ENCODE results near the gene TCERG1L. TPM values are rescaled to one million over a fixed set of nuclear protein-coding genes. Genes with fewer than 3 reads are reported as not detected.

Gene TCERG1L
- total and polyA plus RNA-seq, 8 donors, result 0.18 TPM; not detected in 7

DNA sequence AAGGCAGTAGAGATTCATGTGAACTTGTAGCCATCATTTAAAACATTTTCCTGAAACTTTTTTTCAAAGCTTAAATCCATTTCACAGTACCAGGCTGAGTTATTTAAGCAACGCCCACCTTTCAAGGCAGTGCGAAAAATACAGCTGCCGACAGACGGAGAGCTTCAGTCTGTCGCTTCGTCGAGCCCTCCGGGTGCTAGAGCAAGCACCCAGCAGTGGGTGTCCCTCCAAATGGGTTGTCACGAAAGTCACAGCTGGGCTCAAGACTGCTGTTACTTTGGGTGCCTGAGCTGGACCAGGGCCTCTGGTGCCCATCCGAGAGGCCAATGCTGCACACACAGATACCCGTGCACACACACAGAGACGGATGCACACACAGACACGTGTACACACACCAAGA is 135.6 kb downstream of the TCERG1L start:
- no peak for DNase-seq
- 89 to 96% (median 94%) methylated on average over 12 to 13 of the region's 13 CpGs for WGBS, 5 donors
- Histone ChIP-seq H3K4me1 (peaks cover 0 to 6% (median 0%) of the 10 kb centered on the region in 4 donors), H3K27ac (no peak overlapping the region), H3K36me3 (no peaks in the 10 kb centered on the region), H3K9me3 (no peaks in the 10 kb centered on the region), H3K4me3 (no peak overlapping the region), H3K27me3 (peaks cover 0 to 44% (median 5%) of the 10 kb centered on the region in 3 donors)
- intact Hi-C loops (cut with DNase I; ENCODE audit: low total_unique reads), result no loop called here
- no peak for TF ChIP-seq EP300 (IDR thresholded peaks at IDR 0.05)
- no peak for TF ChIP-seq POLR2AphosphoS5 (IDR thresholded peaks at IDR 0.05)
- no peak for TF ChIP-seq POLR2A (IDR thresholded peaks at IDR 0.05)

GRCh38 chr10:131174651-131175540 is 136.6 kb downstream of the TCERG1L start:
- no peaks in the 10 kb centered on the region for H3K36me3 ChIP-seq
- intact Hi-C loops (cut with DNase I; ENCODE audit: low total_unique reads), result no loop called here
- peaks cover 0 to 38% (median 5%) of the 10 kb centered on the region in 3 donors for H3K27me3 ChIP-seq
- no peak overlapping the region for H3K27ac ChIP-seq
- H3K9me3 ChIP-seq, result no peaks in the 10 kb centered on the region
- H3K4me3 ChIP-seq, result no peak overlapping the region
- peaks cover 0 to 6% (median 0%) of the 10 kb centered on the region in 4 donors for H3K4me1 ChIP-seq
- TF ChIP-seq POLR2AphosphoS5 (IDR thresholded peaks at IDR 0.05), result no peak
- TF ChIP-seq EP300 (IDR thresholded peaks at IDR 0.05), result no peak
- TF ChIP-seq, protein P1, sequence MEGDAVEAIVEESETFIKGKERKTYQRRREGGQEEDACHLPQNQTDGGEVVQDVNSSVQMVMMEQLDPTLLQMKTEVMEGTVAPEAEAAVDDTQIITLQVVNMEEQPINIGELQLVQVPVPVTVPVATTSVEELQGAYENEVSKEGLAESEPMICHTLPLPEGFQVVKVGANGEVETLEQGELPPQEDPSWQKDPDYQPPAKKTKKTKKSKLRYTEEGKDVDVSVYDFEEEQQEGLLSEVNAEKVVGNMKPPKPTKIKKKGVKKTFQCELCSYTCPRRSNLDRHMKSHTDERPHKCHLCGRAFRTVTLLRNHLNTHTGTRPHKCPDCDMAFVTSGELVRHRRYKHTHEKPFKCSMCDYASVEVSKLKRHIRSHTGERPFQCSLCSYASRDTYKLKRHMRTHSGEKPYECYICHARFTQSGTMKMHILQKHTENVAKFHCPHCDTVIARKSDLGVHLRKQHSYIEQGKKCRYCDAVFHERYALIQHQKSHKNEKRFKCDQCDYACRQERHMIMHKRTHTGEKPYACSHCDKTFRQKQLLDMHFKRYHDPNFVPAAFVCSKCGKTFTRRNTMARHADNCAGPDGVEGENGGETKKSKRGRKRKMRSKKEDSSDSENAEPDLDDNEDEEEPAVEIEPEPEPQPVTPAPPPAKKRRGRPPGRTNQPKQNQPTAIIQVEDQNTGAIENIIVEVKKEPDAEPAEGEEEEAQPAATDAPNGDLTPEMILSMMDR (IDR thresholded peaks at IDR 0.05), result no peak
- no peak for TF ChIP-seq POLR2A (IDR thresholded peaks at IDR 0.05)
- peak in 1 of 2 donors; percentile 8 for DNase-seq
- WGBS, 5 donors, result 70 to 78% (median 75%) methylated on average over 11 to 15 of the region's 15 CpGs

DNA sequence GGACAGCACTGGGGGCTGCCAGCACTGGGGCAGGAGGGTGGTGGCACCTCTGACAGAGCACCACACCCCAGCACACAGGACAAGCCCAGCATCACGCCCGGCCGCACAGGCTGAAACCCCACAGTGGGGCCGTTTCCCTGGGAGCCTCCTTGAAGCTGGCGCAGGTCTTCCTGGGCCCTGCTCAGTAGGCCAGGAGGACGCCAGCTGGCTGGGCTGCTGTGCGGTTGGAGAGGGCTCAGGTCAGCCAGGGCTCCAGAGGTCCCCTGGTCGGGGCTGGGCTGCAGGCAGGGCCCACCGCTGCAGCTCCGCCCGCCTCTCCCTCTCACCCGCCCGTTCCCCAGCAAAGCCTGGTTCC is 137.3 kb downstream of the TCERG1L start:
- no peak for DNase-seq
- no peak overlapping the region for H3K27ac ChIP-seq
- peaks cover 0 to 31% (median 5%) of the 10 kb centered on the region in 3 donors for H3K27me3 ChIP-seq
- H3K9me3 ChIP-seq, result no peaks in the 10 kb centered on the region
- WGBS, 5 donors, result 47 to 62% (median 54%) methylated on average over 6 to 13 of the region's 13 CpGs
- TF ChIP-seq EP300 (IDR thresholded peaks at IDR 0.05) (no peak), POLR2AphosphoS5 (IDR thresholded peaks at IDR 0.05) (no peak), POLR2A (IDR thresholded peaks at IDR 0.05) (no peak)
- TF ChIP-seq, protein P1 (IDR thresholded peaks at IDR 0.05), result no peak
- H3K4me3 ChIP-seq, result no peak overlapping the region
- H3K4me1 ChIP-seq, result peaks cover 0 to 2% (median 0%) of the 10 kb centered on the region in 4 donors
- no peaks in the 10 kb centered on the region for H3K36me3 ChIP-seq
- intact Hi-C loops (cut with DNase I; ENCODE audit: low total_unique reads), result no loop called here

GRCh38 chr10:131173484-131174210 is 137.9 kb downstream of the TCERG1L start:
- DNase-seq, result peak in 1 of 2 donors; percentile 24
- intact Hi-C loops (cut with DNase I; ENCODE audit: low total_unique reads), result no loop called here
- Histone ChIP-seq H3K27me3 (peaks cover 0 to 26% (median 5%) of the 10 kb centered on the region in 3 donors), H3K27ac (no peak overlapping the region), H3K4me3 (no peak overlapping the region), H3K9me3 (no peaks in the 10 kb centered on the region), H3K4me1 (no peaks in the 10 kb centered on the region), H3K36me3 (no peaks in the 10 kb centered on the region)
- no peak for TF ChIP-seq POLR2AphosphoS5 (IDR thresholded peaks at IDR 0.05)
- TF ChIP-seq, protein P1 (IDR thresholded peaks at IDR 0.05), result no peak
- TF ChIP-seq POLR2A (IDR thresholded peaks at IDR 0.05), result no peak
- TF ChIP-seq EP300 (IDR thresholded peaks at IDR 0.05), result no peak
- 83 to 89% (median 86%) methylated on average over 11 to 12 of the region's 12 CpGs for WGBS, 5 donors

Measured in stomach (tissue), 9 donors.